ENCODE measurements around the gene ACTMAP. TPM values are rescaled to one million over a fixed set of nuclear protein-coding genes. Genes with fewer than 3 reads are reported as not detected.

The ACTMAP gene
- total and polyA plus RNA-seq, 9 of the 15 experiments (the other 6 are each of a cell fraction or from before 2014, with no cell fraction given) = 1.7 to 16.6 (median 4.9) TPM

GRCh38 chr19:40798683-40799557 is 48.6 kb upstream of the ACTMAP start, which contains the start of gene EGLN2 (continued):
- TF ChIP-seq ZBTB43 (CRISPR knock-in tag; IDR thresholded peaks at IDR 0.05) (no peak), RAD51 (IDR thresholded peaks at IDR 0.05; ENCODE audit: borderline replicate concordance, low read depth) (peak; percentile 72), POLR3A (IDR thresholded peaks at IDR 0.05; ENCODE audit: borderline replicate concordance, extremely low read depth, insufficient read depth, insufficient read length) (no peak), ZFP36 (IDR thresholded peaks at IDR 0.05; ENCODE audit: low read depth, low read length, partially characterized antibody) (no peak), OTX1 (CRISPR knock-in tag; IDR thresholded peaks at IDR 0.05) (0 out of 2 replicates have a peak, but pooled peaks have one; percentile 10), USF1 (CRISPR knock-in tag; IDR thresholded peaks at IDR 0.05) (peak; percentile 76), TEAD4 (IDR thresholded peaks at IDR 0.05; ENCODE audit: low read length) (0 out of 2 replicates have a peak, but pooled peaks have one; percentile 7), TEAD4 (CRISPR knock-in tag; IDR thresholded peaks at IDR 0.05; ENCODE audit: borderline replicate concordance) (no peak), THAP12 (CRISPR knock-in tag; IDR thresholded peaks at IDR 0.05) (0 out of 2 replicates have a peak, but pooled peaks have one; percentile 7), CREB1 (IDR thresholded peaks at IDR 0.05) (peak; percentile 66), CREB1 (CRISPR knock-in tag; IDR thresholded peaks at IDR 0.05) (peak; percentile 38), CCNT2 (IDR thresholded peaks at IDR 0.05; ENCODE audit: borderline replicate concordance, extremely low read depth, insufficient read length, low read depth, low read length) (peak; percentile 85), NUFIP1 (IDR thresholded peaks at IDR 0.05; ENCODE audit: partially characterized antibody) (no peak), E2F6 (IDR thresholded peaks at IDR 0.05; ENCODE audit: borderline replicate concordance in 1 of 2, extremely low read depth in 1 of 2, insufficient read depth in 1 of 2, insufficient read length in 1 of 2, low read depth in 1 of 2, low read length in 1 of 2, poor library complexity in 1 of 2, severe bottlenecking in 1 of 2) (peak in 1 of 2 experiments; percentile 36), PML (IDR thresholded peaks at IDR 0.05; ENCODE audit: low read length) (0 out of 2 replicates have a peak, but pooled peaks have one; percentile 14), ZNF785 (CRISPR knock-in tag; IDR thresholded peaks at IDR 0.05) (no peak), GTF2F1 (IDR thresholded peaks at IDR 0.05; ENCODE audit: low read depth, low read length) (0 out of 2 replicates have a peak, but pooled peaks have one; percentile 29), THRA (IDR thresholded peaks at IDR 0.05) (no peak)

Measured in K562 (cell line).